Measurements from ENCODE around the gene TAF11L9. TPM values are rescaled to one million over a fixed set of nuclear protein-coding genes. Genes with fewer than 3 reads are reported as not detected.

Gene TAF11L9
- total RNA-seq, 2 experiments from 2014 or later, result not detected

Other genes starting within 250 kb of the TAF11L9 start
- gene TAF11L2, start 96.2 kb downstream of the TAF11L9 start, total RNA-seq, result not detected
- not detected for gene TAF11L3, start 76.0 kb downstream of the TAF11L9 start, total RNA-seq
- not detected for gene TAF11L4, start 72.6 kb downstream of the TAF11L9 start, total RNA-seq
- gene TAF11L5, start 69.2 kb downstream of the TAF11L9 start, total RNA-seq, result not detected
- gene TAF11L6, start 65.7 kb downstream of the TAF11L9 start, total RNA-seq, result not detected
- gene TAF11L7, start 8.6 kb downstream of the TAF11L9 start, total RNA-seq, result not detected
- not detected for gene TAF11L8, start 3.4 kb downstream of the TAF11L9 start, total RNA-seq
- not detected for gene TAF11L10, start 3.4 kb upstream of the TAF11L9 start, total RNA-seq
- not detected for gene TAF11L11, start 9.8 kb upstream of the TAF11L9 start, total RNA-seq
- gene TAF11L12, start 16.0 kb upstream of the TAF11L9 start, total RNA-seq, result not detected
- not detected for gene TAF11L13, start 37.7 kb upstream of the TAF11L9 start, total RNA-seq
- not detected for gene TAF11L14, start 40.1 kb upstream of the TAF11L9 start, total RNA-seq

Measured in activated naive CD8-positive, alpha-beta T cell treated with anti-CD3 and anti-CD28 coated beads for 36 hours (primary cell).